ENCODE data around the gene KCNA5. TPM values are rescaled to one million over a fixed set of nuclear protein-coding genes. Genes with fewer than 3 reads are reported as not detected.

Gene KCNA5
- total RNA-seq, 1 donor from 2014 or later, result 2.6 TPM

- DNase-seq, result no peak
- Histone ChIP-seq H3K27ac (replicated peaks) (peak overlapping the region; percentile 21), H3K27me3 (ENCODE audit: low read depth) (peaks cover 31% of the 10 kb centered on the region), H3K9me3 (replicated peaks) (no peaks in the 10 kb centered on the region), H3K4me3 (peak overlapping the region; percentile 64), H3K36me3 (no peaks in the 10 kb centered on the region), H3K4me1 (peaks cover 46% of the 10 kb centered on the region)
- intact Hi-C loops (cut with micrococcal nuclease), result no loop called here
- no peak for TF ChIP-seq CTCF (IDR thresholded peaks at IDR 0.05; ENCODE audit: borderline replicate concordance)
Observed at GRCh38 chr12:5047729-5048128, 4.0 kb downstream of the KCNA5 start.

DNA sequence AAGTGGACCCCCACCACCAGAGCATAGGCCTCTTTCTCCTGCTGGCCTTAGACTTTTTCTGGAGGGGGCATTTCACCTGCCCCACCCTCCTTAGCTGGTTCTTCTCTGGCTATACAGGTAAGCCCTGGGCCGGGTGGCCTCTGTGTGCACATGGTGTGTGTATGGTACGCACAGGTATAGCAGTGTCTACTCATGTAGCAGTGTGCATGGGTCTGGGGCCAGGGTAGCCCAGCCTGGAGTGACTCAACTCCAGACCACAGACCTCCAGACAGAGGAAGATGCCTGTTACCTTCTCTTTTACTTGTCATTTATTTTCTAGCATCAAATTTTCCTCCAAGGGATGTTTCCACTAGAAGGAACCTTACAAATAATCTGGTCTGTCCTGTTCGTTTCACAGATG lies 6.9 kb downstream of the KCNA5 start:
- H3K27ac ChIP-seq (replicated peaks), result no peak overlapping the region

GRCh38 chr12:5051334-5051733 lies 7.7 kb downstream of the KCNA5 start:
- Histone ChIP-seq H3K27ac (replicated peaks) (no peak overlapping the region), H3K9me3 (replicated peaks) (no peaks in the 10 kb centered on the region), H3K27me3 (ENCODE audit: low read depth) (no peaks in the 10 kb centered on the region), H3K4me3 (no peak overlapping the region), H3K36me3 (no peaks in the 10 kb centered on the region), H3K4me1 (peaks cover 24% of the 10 kb centered on the region)
- intact Hi-C loops (cut with micrococcal nuclease), result no loop called here
- no peak for DNase-seq
- TF ChIP-seq CTCF (IDR thresholded peaks at IDR 0.05; ENCODE audit: borderline replicate concordance), result no peak

More for the DNA sequence above, 6.9 kb downstream of the KCNA5 start:
- Histone ChIP-seq H3K9me3 (replicated peaks) (no peaks in the 10 kb centered on the region), H3K4me1 (peaks cover 26% of the 10 kb centered on the region), H3K4me3 (no peak overlapping the region), H3K36me3 (no peaks in the 10 kb centered on the region), H3K27me3 (ENCODE audit: low read depth) (peaks cover 3% of the 10 kb centered on the region)
- intact Hi-C loops (cut with micrococcal nuclease), result no loop called here
- DNase-seq, result no peak
- TF ChIP-seq CTCF (IDR thresholded peaks at IDR 0.05; ENCODE audit: borderline replicate concordance), result no peak

DNA sequence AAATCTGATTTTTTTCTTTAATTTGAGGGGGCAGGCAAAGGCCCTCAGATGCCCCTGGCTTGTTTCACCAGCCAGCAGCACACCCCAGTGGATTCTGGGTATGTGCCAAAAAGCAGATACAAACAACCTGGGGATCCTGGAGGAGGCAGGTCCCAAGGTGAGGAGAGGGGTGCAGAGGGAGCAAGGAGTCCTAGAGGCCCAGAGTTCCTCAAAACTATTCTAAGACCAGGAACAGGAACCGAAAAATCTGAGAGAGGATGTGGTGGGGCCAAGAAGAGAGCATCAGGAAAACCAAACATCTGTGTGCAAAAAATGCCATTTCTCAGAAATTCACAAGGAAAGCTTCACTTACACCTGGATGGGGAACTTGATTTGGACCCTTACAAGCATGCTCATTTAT lies 8.2 kb downstream of the KCNA5 start:
- no peaks in the 10 kb centered on the region for H3K36me3 ChIP-seq
- no peak for DNase-seq
- no peaks in the 10 kb centered on the region for H3K27me3 ChIP-seq (ENCODE audit: low read depth)
- intact Hi-C loops (cut with micrococcal nuclease), result no loop called here
- no peak overlapping the region for H3K27ac ChIP-seq (replicated peaks)
- no peaks in the 10 kb centered on the region for H3K9me3 ChIP-seq (replicated peaks)
- peaks cover 18% of the 10 kb centered on the region for H3K4me1 ChIP-seq
- no peak for TF ChIP-seq CTCF (IDR thresholded peaks at IDR 0.05; ENCODE audit: borderline replicate concordance)
- no peak overlapping the region for H3K4me3 ChIP-seq

DNA sequence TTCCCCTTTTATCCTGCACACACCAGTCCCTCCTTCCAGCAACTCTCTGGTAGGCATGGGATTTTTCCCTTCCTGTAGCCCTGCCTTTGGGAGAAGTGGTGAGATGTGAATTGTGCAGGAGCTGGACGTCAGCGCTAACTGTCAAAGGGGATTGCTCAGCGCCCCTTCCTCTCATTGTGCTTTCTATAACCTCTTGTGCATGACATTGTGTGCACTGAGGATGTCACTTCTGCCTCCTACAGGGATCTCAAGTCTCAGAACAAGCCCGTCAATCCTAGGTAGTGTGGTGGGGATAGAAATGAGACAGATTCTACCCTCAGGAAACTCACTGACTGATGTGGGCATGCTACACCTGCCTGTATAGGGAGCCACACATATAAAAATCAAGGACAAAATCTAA lies 8.7 kb downstream of the KCNA5 start:
- H3K4me3 ChIP-seq, result no peak overlapping the region

More for the DNA sequence above, 8.7 kb downstream of the KCNA5 start:
- no peak for DNase-seq
- H3K27me3 ChIP-seq (ENCODE audit: low read depth), result no peaks in the 10 kb centered on the region
- no peak overlapping the region for H3K27ac ChIP-seq (replicated peaks)
- H3K9me3 ChIP-seq (replicated peaks), result no peaks in the 10 kb centered on the region
- H3K36me3 ChIP-seq, result no peaks in the 10 kb centered on the region
- no peak for TF ChIP-seq CTCF (IDR thresholded peaks at IDR 0.05; ENCODE audit: borderline replicate concordance)
- intact Hi-C loops (cut with micrococcal nuclease), result no loop called here
- peaks cover 14% of the 10 kb centered on the region for H3K4me1 ChIP-seq
